Mesothelial cell of epicardium (in vitro differentiated cells): ENCODE measurements around the gene CLRN3. TPM values are rescaled to one million over a fixed set of nuclear protein-coding genes. Genes with fewer than 3 reads are reported as not detected.
A peak's percentile ranks its signal among the peaks of the same experiment; 100 is the strongest.

ENCODE experiments used
- DNase-seq, 2 experiments: peaks; one replicate each; pipeline ENCODE4 v3.0.0; 2021; ENCODE audit warnings: low spot score in 2 of 2; ENCODE audit not compliant: unreplicated experiment in 2 of 2
- H3K27ac Mint-ChIP-seq: 2 replicates; pipeline ENCODE4 v1.8.0; 2021; ENCODE audit warnings: mixed read lengths
- H3K27me3 Mint-ChIP-seq: 2 replicates; pipeline ENCODE4 v1.8.0; 2021; ENCODE audit warnings: low read depth, mixed read lengths
- H3K36me3 Mint-ChIP-seq: 2 replicates; pipeline ENCODE4 v1.8.0; 2021; ENCODE audit warnings: mixed read lengths
- H3K4me1 Mint-ChIP-seq: 2 replicates; pipeline ENCODE4 v1.8.0; 2021; ENCODE audit warnings: mixed read lengths
- H3K4me3 Mint-ChIP-seq: 2 replicates; pipeline ENCODE4 v1.8.0; 2021; ENCODE audit warnings: mild to moderate bottlenecking, moderate library complexity, mixed read lengths
- H3K9me3 Mint-ChIP-seq: 2 replicates; pipeline ENCODE4 v1.8.0; 2021; ENCODE audit warnings: mixed read lengths
- CTCF ChIP-seq: fragments of 200-600 bp; sonication (generic); IDR thresholded peaks from one replicate; pipeline ENCODE4 v1.5.0; 2021; ENCODE audit warnings: antibody characterized with exemption; ENCODE audit not compliant: unreplicated experiment
- total RNA-seq: library from RNA; stranded (reverse); gene quantifications from 3 replicates; pipeline ENCODE4 v1.2.1, GENCODE V29; 2021

The CLRN3 gene
- total RNA-seq, 1 donor from 2014 or later, result not detected

DNA sequence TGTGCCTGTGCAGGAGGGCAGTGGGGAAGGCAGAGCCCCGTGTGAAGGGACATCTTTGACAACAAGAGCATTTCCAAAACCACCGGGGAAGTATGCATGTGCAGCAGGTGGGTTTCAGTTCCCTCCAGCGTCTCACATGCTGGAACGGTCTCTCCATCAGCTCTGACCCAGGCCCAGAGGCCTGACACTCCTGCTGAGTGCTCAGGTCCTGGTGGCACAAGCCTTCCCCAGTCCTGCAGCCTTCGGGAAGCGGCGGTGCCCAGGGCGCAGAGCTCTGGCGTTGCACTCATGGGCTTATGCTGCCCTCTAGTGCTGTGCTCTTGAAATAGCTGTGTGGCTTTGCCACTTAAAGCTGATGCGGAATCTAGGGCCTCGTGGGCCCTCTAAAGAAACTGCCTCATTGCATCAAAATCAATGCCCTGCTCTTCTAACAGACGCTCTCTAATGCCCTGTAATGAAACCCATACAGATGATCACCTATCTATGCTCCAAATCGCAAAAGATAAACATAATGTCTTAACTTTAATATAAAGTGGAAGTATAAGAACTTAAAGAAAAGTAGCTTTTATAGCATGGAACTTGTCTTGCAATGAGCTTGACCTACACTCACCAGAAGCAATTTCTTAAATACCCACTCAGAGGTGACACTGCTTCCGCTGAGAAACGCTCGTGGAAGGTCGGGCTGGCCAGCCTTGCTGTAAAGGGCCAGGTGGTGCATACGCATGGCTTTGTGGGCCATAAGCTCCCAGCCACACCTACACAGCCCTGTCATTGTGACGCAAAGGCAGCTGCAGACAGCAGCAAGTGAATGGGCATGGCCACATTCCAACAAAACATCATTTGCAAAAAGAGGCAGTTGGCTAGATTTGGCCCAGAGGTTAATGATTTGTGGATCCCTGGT lies 38.6 kb downstream of the CLRN3 start:
- no peaks in the 10 kb centered on the region for H3K4me1 Mint-ChIP-seq
- peak in 1 of 2 experiments; percentile 64 for DNase-seq
- no peak overlapping the region for H3K27ac Mint-ChIP-seq
- TF ChIP-seq CTCF, result peak; percentile 49
- no peaks in the 10 kb centered on the region for H3K36me3 Mint-ChIP-seq
- H3K4me3 Mint-ChIP-seq, result no peak overlapping the region
- H3K9me3 Mint-ChIP-seq, result no peaks in the 10 kb centered on the region
- H3K27me3 Mint-ChIP-seq, result peaks cover 43% of the 10 kb centered on the region

DNA sequence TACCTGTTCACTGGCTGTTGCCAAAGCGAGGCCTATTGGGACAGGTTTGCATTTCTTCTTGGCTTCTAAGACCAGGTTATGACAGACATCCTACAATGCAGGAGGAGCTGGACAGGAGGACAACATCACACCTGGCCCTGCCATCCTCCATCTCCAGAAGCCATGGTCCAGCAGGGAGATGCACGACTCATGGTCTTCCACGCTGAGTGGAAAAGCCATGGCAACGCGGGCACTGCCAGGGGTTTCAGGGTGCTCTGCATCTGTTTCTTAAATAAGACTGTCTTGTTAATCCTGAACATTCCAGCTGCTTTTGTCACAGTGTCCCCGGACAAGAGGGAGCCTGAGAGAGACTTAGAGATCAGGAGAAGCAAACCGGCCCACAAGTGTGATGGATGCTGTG lies 40.3 kb downstream of the CLRN3 start:
- H3K36me3 Mint-ChIP-seq, result no peaks in the 10 kb centered on the region
- no peak overlapping the region for H3K27ac Mint-ChIP-seq
- no peak overlapping the region for H3K4me3 Mint-ChIP-seq
- no peaks in the 10 kb centered on the region for H3K4me1 Mint-ChIP-seq
- peaks cover 50% of the 10 kb centered on the region for H3K27me3 Mint-ChIP-seq
- no peak for DNase-seq
- no peaks in the 10 kb centered on the region for H3K9me3 Mint-ChIP-seq
- TF ChIP-seq CTCF, result no peak

GRCh38 chr10:127851661-127852194 lies 41.0 kb downstream of the CLRN3 start:
- H3K4me3 Mint-ChIP-seq, result no peak overlapping the region
- DNase-seq, result no peak
- no peaks in the 10 kb centered on the region for H3K4me1 Mint-ChIP-seq
- H3K36me3 Mint-ChIP-seq, result no peaks in the 10 kb centered on the region
- no peak overlapping the region for H3K27ac Mint-ChIP-seq
- H3K9me3 Mint-ChIP-seq, result no peaks in the 10 kb centered on the region
- TF ChIP-seq CTCF, result no peak
- H3K27me3 Mint-ChIP-seq, result peaks cover 54% of the 10 kb centered on the region

- H3K27me3 Mint-ChIP-seq, result peaks cover 62% of the 10 kb centered on the region
- no peaks in the 10 kb centered on the region for H3K9me3 Mint-ChIP-seq
- no peaks in the 10 kb centered on the region for H3K4me1 Mint-ChIP-seq
- H3K4me3 Mint-ChIP-seq, result no peak overlapping the region
- TF ChIP-seq CTCF, result no peak
- no peaks in the 10 kb centered on the region for H3K36me3 Mint-ChIP-seq
- no peak for DNase-seq
- no peak overlapping the region for H3K27ac Mint-ChIP-seq
Measured at GRCh38 chr10:127850944-127851343, 41.8 kb downstream of the CLRN3 start.

DNA sequence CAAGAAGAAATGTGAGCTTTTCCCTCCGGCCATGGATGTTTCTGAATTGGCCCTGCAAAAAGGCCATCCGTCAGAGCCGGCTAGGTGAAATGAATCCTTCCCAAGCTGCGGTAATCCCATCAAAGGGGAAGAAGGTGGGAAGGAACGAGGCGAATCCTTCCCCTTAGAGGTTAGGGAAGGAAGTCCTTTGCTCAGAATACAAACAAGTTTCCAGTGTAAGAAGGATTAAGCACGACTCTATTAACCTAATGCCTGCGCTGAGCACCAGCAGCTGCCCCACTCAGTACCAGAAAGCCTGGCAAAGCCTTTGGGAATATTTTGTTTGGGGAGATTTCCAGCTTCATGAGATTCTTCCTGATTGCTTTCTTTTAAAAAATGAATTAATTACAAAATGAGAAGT lies 42.8 kb downstream of the CLRN3 start:
- Mint-ChIP-seq H3K9me3 (no peaks in the 10 kb centered on the region), H3K36me3 (no peaks in the 10 kb centered on the region), H3K27ac (no peak overlapping the region), H3K4me3 (no peak overlapping the region), H3K4me1 (no peaks in the 10 kb centered on the region), H3K27me3 (peaks cover 68% of the 10 kb centered on the region)
- no peak for TF ChIP-seq CTCF
- DNase-seq, result no peak
